Skeletal muscle tissue (tissue), 4 donors: ENCODE data around the gene CHKA. TPM values are rescaled to one million over a fixed set of nuclear protein-coding genes. Genes with fewer than 3 reads are reported as not detected.

Experiments used
- H3K27ac ChIP-seq: one replicate; pipeline ENCODE4 v1.7.0; 2013; ENCODE audit warnings: mild to moderate bottlenecking, low read depth, low read length, inconsistent platforms
- H3K27me3 ChIP-seq, 3 donors: one replicate each; pipeline ENCODE4 v1.7.0; 2013; ENCODE audit warnings: low read length in 3 of 3; ENCODE audit not compliant: control insufficient read depth in 3 of 3, insufficient read depth in 3 of 3
- H3K36me3 ChIP-seq, 3 donors: one replicate each; pipeline ENCODE4 v1.7.0; 2013; ENCODE audit warnings: low read length in 3 of 3; ENCODE audit not compliant: control insufficient read depth in 3 of 3, insufficient read depth in 3 of 3
- H3K4me1 ChIP-seq, 3 donors: one replicate each; pipeline ENCODE4 v1.7.0; 2013; ENCODE audit warnings: low read length in 3 of 3, mild to moderate bottlenecking in 3 of 3; ENCODE audit not compliant: control insufficient read depth in 3 of 3, insufficient read depth in 3 of 3
- H3K4me3 ChIP-seq, 3 donors: one replicate each; pipeline ENCODE4 v1.7.0; 2013; ENCODE audit warnings: low read length in 3 of 3
- H3K9ac ChIP-seq, 3 donors: one replicate each; pipeline ENCODE4 v1.7.0; 2013; ENCODE audit warnings: low read length in 3 of 3, mild to moderate bottlenecking in 3 of 3, moderate library complexity in 2 of 3, low read depth in 1 of 3
- H3K9me3 ChIP-seq, 3 donors: one replicate each; pipeline ENCODE4 v1.7.0; 2013; ENCODE audit warnings: low read length in 3 of 3; ENCODE audit not compliant: control insufficient read depth in 3 of 3
- total RNA-seq: library from RNA; depleted of rRNA; stranded (reverse); fragments of >200 nt; gene quantifications from one replicate; pipeline ENCODE4 v1.2.3, GENCODE V29; 2014
- donor health status: Osteomylitis.

The CHKA gene
- total RNA-seq, 1 donor from 2014 or later, result 8.9 TPM

GRCh38 chr11:68026391-68027105, 94.6 kb downstream of the CHKA start:
- Histone ChIP-seq H3K27ac (no peak overlapping the region), H3K9ac (no peak overlapping the region), H3K36me3 (peaks cover 2 to 8% (median 6%) of the 10 kb centered on the region in 3 donors), H3K9me3 (no peaks in the 10 kb centered on the region), H3K4me3 (no peak overlapping the region), H3K27me3 (no peaks in the 10 kb centered on the region), H3K4me1 (peaks cover 12 to 22% (median 14%) of the 10 kb centered on the region in 3 donors)

GRCh38 chr11:68025047-68025446, 96.1 kb downstream of the CHKA start:
- Histone ChIP-seq H3K27ac (no peak overlapping the region), H3K36me3 (peaks cover 2 to 8% (median 6%) of the 10 kb centered on the region in 3 donors), H3K4me1 (peaks cover 7 to 12% (median 8%) of the 10 kb centered on the region in 3 donors), H3K27me3 (peaks cover 0 to 2% (median under 1%) of the 10 kb centered on the region in 3 donors), H3K9ac (no peak overlapping the region), H3K4me3 (no peak overlapping the region), H3K9me3 (no peaks in the 10 kb centered on the region)

DNA sequence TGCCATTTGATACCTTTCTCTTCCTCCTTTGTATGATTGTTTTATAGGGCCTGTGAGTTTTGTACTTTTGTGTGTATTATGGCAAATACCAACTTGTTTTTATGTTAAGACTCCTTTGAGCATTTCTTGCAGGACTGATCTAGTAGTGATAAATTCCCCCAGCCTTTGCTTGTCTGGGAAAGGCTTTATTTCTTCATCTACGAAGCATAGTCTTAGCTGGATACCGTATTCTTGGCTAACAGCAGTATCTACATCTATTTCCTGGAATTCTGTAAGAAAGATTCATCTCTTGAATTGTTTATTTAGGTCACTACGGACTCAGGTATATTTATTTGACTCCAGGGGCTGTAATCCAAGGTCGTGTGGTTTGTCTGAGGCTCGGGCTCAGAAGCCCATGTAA, 96.7 kb downstream of the CHKA start:
- no peak overlapping the region for H3K9ac ChIP-seq
- no peaks in the 10 kb centered on the region for H3K9me3 ChIP-seq
- peaks cover 3 to 8% (median 5%) of the 10 kb centered on the region in 3 donors for H3K4me1 ChIP-seq
- H3K27me3 ChIP-seq, result peaks cover 0 to 5% (median 3%) of the 10 kb centered on the region in 3 donors
- no peak overlapping the region for H3K4me3 ChIP-seq
- no peak overlapping the region for H3K27ac ChIP-seq
- H3K36me3 ChIP-seq, result peaks cover 2 to 8% (median 6%) of the 10 kb centered on the region in 3 donors

DNA sequence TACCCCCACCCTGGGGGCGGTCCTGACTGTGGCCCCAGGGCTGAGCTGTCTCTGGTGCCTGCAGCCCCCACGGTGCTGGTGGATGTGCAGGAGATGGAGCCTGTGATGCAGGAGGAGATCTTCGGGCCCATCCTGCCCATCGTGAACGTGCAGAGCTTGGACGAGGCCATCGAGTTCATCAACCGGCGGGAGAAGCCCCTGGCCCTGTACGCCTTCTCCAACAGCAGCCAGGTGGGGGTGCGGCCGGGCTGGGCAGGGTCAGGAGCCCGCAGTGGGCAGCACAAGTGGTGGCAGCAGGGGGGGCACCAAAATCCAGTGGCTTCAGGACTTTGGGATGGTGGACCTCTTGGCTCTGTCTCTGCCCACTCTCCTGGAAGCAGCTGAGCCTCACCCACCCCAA, 98.7 kb downstream of the CHKA start:
- Histone ChIP-seq H3K4me1 (no peaks in the 10 kb centered on the region), H3K4me3 (no peak overlapping the region), H3K27ac (no peak overlapping the region), H3K27me3 (peaks cover 0 to 11% (median 8%) of the 10 kb centered on the region in 3 donors), H3K9me3 (no peaks in the 10 kb centered on the region), H3K9ac (no peak overlapping the region), H3K36me3 (peaks cover 2 to 8% (median 6%) of the 10 kb centered on the region in 3 donors)

DNA sequence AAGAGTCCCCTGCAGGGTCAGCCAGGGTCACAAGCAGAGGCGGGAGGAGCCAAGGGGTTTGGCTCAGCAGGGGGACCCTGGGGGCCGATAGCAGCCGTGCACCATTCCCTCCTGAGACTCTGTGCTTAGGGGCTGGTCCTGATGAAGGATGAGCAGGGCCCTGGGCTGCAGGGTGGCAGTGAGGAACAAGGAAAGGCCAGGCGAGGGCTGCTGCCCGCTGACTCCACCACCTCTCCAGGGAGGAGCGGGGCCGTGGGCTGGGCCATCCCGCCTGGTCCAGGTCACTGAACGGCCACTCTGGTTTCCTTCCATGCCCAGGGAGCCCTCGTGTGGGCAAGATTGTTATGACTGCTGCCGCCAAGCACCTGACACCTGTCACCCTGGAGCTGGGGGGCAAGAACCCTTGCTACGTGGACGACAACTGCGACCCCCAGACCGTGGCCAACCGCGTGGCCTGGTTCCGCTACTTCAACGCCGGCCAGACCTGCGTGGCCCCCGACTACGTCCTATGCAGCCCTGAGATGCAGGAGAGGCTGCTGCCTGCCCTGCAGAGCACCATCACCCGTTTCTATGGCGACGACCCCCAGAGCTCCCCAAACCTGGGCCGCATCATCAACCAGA, 99.9 kb downstream of the CHKA start:
- H3K9me3 ChIP-seq, result no peaks in the 10 kb centered on the region
- H3K27ac ChIP-seq, result no peak overlapping the region
- peaks cover 2 to 8% (median 6%) of the 10 kb centered on the region in 3 donors for H3K36me3 ChIP-seq
- no peaks in the 10 kb centered on the region for H3K4me1 ChIP-seq
- H3K4me3 ChIP-seq, result no peak overlapping the region
- H3K27me3 ChIP-seq, result peaks cover 0 to 11% (median 8%) of the 10 kb centered on the region in 3 donors
- no peak overlapping the region for H3K9ac ChIP-seq

DNA sequence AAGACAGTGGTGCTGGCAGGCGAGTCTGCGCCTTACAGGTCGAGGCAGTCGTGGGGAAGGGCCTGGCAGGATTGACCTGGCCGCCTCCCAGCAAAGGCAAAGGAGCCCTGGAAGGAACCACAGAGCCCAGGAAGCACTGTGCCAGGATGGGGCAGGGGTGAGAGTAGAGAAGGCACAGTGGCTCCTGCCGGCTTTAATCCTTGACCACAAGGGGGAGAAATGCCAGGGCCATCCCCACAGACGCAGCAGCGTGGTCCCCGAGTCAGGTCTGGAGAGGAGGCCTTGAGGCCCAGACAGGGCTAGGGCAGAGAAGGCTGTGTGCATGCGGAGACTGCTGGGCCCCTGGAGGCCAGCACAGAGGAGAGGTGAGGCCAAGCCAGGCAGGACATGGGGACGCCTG, 100.6 kb downstream of the CHKA start:
- peaks cover 0 to 11% (median 8%) of the 10 kb centered on the region in 3 donors for H3K27me3 ChIP-seq
- H3K27ac ChIP-seq, result no peak overlapping the region
- no peaks in the 10 kb centered on the region for H3K9me3 ChIP-seq
- no peaks in the 10 kb centered on the region for H3K4me1 ChIP-seq
- H3K4me3 ChIP-seq, result no peak overlapping the region
- H3K9ac ChIP-seq, result no peak overlapping the region
- peaks cover 2 to 8% (median 6%) of the 10 kb centered on the region in 3 donors for H3K36me3 ChIP-seq

DNA sequence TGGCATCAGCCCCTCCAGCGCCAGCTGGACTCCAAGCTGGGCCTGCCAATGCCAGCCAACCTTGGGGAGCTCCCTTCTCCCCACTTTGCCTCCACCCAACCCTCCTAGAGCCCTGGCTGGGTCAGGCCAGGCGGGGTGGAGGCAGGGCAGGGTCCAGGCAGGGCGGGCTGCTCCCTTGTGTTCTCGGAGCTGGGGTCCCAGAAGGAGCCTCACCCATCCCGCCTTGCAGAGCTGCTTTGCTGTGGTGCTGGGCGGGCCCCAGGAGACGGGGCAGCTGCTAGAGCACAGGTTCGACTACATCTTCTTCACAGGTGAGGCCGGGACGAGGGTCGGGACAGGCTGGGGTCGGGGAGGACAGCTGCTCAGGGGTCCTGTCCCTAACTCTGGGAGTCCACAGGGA, 101.7 kb downstream of the CHKA start:
- Histone ChIP-seq H3K4me3 (no peak overlapping the region), H3K9ac (no peak overlapping the region), H3K36me3 (peaks cover 0 to 1% (median 0%) of the 10 kb centered on the region in 3 donors), H3K4me1 (no peaks in the 10 kb centered on the region), H3K9me3 (no peaks in the 10 kb centered on the region), H3K27me3 (peaks cover 0 to 11% (median 8%) of the 10 kb centered on the region in 3 donors), H3K27ac (no peak overlapping the region)

DNA sequence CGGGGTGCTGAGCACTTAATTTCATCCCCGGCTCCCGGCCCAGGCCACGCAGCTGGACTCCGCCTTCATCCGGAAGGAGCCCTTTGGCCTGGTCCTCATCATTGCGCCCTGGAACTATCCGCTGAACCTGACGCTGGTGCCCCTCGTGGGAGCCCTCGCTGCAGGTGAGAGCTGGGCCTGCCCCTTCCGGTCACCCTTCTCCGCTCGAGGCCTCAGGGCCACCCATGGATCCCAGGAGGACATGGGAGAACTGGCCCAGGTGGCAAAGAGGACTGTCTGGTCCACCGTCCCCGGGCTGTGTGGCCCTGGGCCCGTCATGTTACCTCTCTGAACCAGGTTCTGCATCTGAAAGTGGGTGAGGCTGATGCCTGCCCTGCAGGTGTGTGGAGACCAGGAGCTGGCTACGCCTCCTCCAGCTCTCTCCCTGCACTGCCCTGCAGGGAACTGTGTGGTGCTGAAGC, 102.4 kb downstream of the CHKA start:
- H3K27me3 ChIP-seq, result peaks cover 0 to 11% (median 8%) of the 10 kb centered on the region in 3 donors
- H3K27ac ChIP-seq, result no peak overlapping the region
- no peaks in the 10 kb centered on the region for H3K9me3 ChIP-seq
- H3K4me1 ChIP-seq, result peaks cover 0 to 4% (median 0%) of the 10 kb centered on the region in 3 donors
- no peak overlapping the region for H3K9ac ChIP-seq
- H3K36me3 ChIP-seq, result no peaks in the 10 kb centered on the region
- no peak overlapping the region for H3K4me3 ChIP-seq

DNA sequence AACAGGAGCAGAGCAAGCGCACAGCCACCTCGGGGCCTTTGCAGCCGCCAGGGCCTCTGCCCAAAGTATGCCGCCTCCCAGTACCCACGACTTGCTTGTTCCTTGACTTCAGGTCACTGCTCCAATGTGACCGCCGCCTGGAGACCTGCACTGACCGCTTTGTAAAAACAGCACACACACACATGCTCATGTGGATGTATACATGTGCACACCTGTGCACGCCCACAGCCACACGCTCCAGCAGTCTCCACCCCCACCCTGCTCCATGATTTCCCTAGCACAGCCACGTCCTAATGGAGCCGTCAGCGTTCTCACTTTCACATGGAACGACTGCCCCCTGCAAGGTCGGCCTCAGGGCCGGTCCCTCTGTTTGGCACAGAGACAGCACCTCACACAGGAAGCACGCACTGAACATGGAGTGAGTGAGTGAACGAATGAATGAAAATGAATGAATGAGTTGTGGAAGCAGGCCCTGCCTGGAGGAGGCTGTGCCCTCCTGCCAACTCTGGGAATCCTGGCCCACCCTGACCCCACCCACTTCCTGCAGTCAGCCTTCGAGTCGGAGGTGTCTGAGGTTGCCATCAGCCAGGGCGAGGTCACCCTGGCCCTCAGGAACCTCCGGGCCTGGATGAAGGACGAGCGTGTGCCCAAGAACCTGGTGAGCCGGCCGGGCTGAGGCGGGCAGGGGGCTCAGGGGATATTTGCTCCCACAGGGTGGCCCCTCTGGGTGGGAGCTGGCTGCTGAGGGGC, 103.0 kb downstream of the CHKA start:
- Histone ChIP-seq H3K9me3 (no peaks in the 10 kb centered on the region), H3K9ac (no peak overlapping the region), H3K27me3 (peaks cover 0 to 11% (median 8%) of the 10 kb centered on the region in 3 donors), H3K36me3 (no peaks in the 10 kb centered on the region), H3K4me1 (peaks cover 0 to 8% (median 0%) of the 10 kb centered on the region in 3 donors), H3K27ac (no peak overlapping the region), H3K4me3 (no peak overlapping the region)
